NOMO-1 treated with dmso at 0.1 percent for 144 hours (cell line): Measurements from ENCODE around the gene ACBD6.

Source experiments
- DNase-seq: peaks from one replicate; lab custom pipeline; 2025; ENCODE audit not compliant: unreplicated experiment; lab: John Stamatoyannopoulos, UW

Gene ACBD6

DNA sequence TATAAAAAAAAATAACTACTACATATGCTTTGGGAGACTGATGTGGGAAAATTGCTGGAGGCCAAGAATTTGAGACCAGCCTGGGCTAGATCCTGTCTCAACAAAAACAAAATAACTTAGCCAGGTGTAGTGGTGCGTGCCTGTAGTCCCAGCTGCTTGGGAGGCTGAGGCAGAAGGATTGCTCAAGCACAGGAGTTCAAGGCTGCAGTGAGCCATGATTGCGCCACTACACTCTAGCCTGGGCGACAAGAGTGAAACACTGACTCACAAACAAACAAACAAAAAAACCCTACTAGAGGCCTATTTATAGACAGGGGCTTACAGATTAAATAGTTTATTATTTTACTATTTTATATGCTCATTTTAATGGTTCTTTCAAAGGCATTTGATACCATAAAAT is 192.3 kb downstream of the ACBD6 start:
- DNase-seq = no peak

DNA sequence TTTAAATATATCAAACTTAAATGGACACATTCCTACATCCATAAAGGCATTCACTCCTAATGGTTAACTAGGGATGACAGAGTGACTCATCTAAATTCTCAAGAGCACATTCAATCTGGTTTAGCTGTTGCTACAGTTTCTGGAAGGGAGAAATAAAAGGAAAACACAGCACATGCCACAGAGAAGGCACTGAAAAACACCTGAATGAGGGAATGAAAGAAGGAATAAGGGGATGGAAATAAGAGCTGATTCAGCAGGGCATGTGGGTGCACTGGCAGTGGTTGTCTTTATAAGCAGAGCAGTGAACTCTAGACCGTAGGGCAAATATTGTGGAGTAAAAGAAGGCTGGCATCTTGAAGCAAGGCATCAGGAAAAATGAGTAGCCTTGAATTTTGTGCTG is 193.0 kb downstream of the ACBD6 start:
- DNase-seq = no peak

- DNase-seq = no peak
Observed at GRCh38 chr1:180301135-180301742, 201.1 kb downstream of the ACBD6 start.

GRCh38 chr1:180299479-180300221 is 202.7 kb downstream of the ACBD6 start:
- DNase-seq = no peak

- DNase-seq = no peak
Observed at GRCh38 chr1:180295999-180296398, 206.4 kb downstream of the ACBD6 start.

DNA sequence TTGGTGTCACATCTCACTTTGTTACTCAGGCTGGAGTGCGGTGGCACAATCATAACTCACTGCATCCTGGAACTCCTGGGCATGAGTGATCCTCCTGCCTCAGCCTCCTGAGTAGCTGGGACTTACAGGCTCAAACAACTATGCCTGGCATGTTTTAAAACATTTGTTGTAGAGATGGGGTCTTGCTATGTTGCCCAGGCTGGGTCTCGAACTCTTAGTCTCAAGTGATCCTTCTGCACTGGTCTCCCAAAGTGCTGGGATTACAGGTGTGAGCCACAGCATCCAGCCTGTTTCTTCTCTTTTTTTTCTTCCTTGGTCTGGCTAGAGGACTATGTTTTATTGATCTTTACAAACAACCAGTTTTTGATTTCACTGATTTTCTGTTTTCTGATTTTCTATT is 207.7 kb downstream of the ACBD6 start:
- no peak for DNase-seq

- no peak for DNase-seq
Observed at GRCh38 chr1:180291004-180291403, 211.4 kb downstream of the ACBD6 start.

DNA sequence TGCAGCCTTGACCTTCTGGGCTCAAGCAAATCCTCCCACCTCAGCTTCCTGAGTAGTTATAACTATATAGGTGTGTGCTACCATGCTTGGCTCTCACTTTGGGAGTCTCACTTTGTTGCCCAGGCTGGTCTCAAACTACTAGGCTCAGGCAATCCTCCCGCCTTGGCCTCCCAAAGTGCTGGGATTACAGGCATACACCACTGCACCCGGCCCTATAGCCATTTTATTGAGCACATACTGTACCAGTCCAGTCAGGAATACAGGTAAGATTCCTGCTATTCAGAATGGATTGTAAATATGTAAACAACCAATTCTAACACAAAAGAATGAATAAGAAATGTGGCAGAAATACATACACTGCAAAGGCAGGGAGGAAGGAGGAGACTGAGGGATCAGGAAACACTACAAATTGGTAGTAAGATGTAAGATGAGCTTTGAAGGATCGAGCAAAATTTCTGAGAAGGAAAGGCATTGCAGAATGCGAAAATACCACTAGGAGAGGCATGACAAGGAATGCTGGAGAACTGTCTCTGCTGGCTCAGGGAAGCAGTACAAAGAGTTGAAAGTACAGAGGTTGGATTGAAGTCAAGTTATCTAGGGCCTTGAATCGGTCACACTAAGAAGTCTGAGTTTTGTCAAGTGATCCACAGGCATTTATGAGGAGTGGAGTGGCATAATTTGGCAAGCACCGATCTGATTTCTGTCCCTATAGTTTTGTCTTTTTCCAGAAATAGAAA is 211.9 kb downstream of the ACBD6 start:
- DNase-seq = no peak

- DNase-seq = no peak
Observed at GRCh38 chr1:180288940-180289339, 213.4 kb downstream of the ACBD6 start.

DNA sequence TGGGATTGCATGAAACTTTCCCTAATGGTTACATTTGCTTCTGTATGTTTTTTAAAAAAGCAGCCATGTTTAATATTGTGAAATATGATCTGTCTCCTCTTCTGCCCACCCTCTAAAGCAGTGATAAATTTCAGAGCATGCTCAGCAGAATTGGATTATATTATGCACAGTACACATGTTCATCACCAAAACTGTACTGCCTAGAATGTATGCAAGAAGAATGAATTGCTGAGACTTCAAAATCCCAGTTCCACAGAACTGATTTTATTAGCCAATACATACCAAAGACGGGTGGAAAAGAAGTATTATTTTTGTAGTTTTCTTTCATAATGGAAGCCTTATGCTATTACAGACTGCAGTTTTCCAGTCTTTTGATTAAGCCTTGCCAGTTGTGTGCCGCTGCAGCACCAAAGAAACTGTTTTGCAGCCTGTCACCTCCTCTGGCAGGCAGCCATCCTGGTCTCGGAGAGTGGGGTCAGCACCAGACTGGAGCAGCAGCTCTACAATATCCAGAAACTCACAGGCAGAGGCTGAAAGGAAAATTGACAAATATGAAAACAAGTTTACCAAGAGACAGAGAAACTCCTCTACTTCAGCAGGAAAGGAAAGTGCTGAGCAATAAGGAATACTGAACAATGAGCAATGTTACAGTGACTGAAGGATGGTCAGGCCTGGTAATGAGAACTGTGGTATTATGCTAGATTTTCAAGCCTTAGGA is 214.2 kb downstream of the ACBD6 start:
- DNase-seq = no peak

DNA sequence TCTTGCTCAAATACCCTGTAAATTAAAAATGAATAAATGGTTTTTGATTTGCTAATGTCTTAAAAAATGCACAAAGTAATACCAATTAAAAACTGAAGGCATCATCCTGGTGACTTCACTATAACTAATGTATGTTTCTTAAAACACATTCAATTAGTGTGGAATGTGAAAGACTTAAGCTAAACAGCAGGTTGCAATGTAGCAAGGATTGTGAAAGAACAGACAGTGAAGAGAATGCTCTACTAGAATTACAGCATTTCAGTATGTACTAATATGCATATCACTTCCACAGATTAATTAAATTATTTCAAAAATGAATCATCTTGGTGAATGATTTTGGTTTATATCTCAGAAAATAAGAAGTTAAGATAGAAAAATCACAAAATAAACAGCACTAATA is 216.0 kb downstream of the ACBD6 start:
- no peak for DNase-seq

GRCh38 chr1:180283098-180283497 is 219.3 kb downstream of the ACBD6 start:
- no peak for DNase-seq

GRCh38 chr1:180282401-180283044 is 219.9 kb downstream of the ACBD6 start:
- DNase-seq = no peak

- no peak for DNase-seq
Observed at GRCh38 chr1:180281490-180281889, 220.9 kb downstream of the ACBD6 start.

DNA sequence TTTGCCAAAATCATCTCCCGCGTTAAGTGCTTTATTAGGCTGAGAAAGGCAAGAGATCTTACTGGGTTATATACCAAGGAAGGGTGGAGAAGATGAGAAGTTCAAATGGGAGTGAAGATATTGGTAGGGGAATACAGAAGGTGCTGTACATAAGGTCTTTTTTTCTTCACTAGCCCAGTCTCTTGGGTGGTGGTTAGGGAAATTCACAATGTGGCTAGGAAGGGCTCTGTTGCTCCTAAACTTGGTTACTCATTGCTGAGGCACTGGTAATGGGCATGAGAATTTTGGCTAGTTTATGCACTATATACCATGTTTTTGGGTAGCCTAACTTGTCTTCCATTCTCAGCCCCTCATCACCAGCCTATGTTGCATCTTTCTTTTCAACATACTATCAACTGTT is 221.8 kb downstream of the ACBD6 start:
- no peak for DNase-seq

DNA sequence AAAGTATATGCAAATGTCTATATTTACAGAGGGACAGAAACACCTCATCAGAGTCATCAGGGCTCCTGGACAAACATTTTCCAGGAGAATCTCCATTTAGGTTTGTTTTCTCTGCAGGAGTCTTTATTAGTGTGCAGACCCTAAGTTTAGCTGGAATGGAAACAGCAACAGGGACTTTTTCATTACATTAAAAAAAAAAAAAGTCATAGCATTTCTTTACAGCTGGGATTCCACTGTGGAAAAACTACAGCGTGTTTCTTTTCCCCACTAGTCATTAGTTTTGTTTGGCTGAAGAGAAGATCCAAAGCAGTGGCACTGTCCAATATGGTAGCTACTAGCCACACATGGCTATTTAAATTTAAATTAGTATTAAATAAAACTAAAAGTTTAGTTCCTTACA is 222.7 kb downstream of the ACBD6 start:
- no peak for DNase-seq

- peak; percentile 85 for DNase-seq
Observed at GRCh38 chr1:180278596-180279395, 223.6 kb downstream of the ACBD6 start.

GRCh38 chr1:180278194-180278515 is 224.2 kb downstream of the ACBD6 start:
- no peak for DNase-seq

GRCh38 chr1:180277476-180278193 is 224.7 kb downstream of the ACBD6 start:
- no peak for DNase-seq

DNA sequence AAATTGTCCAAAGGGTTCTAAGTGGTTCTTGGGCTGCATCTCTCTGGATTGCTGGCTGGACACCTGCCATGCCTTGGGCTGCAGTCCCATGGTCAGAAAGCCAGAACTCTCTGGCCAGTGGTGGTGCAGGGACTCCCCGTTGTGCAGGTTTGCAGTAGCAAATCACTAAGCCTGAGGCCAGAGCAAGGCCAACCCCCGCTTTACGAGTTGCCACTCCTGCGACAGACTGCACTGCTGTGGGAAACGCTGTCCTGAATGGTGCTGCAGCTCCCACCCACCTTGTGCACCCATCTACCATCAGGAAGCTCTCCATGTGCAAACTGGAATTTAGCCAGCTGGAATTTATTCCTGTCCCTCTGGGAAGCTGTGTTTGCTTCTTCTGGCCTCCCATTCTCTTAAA is 226.7 kb downstream of the ACBD6 start:
- DNase-seq = no peak
